Gastrocnemius medialis (tissue), 4 donors: ENCODE data around the gene MAML2. TPM values are rescaled to one million over a fixed set of nuclear protein-coding genes. Genes with fewer than 3 reads are reported as not detected.

ENCODE experiments used
- ATAC-seq, 2 donors: fragments of 150-250 bp; one replicate each; pipeline ENCODE4 v1.9.1; 2016
- DNase-seq, 2 donors: peaks; one replicate each; pipeline ENCODE4 v3.0.0-alpha.2; 2019
- H3K27ac ChIP-seq, 4 donors: fragments of 200-600 bp; sonication (generic); 1 replicate in 1 of 4; 2 replicates in 3 of 4; pipeline ENCODE4 v1.5.1; 2016 to 2018; ENCODE audit warnings: mild to moderate bottlenecking in 2 of 4, moderate library complexity in 1 of 4
- H3K27me3 ChIP-seq, 3 donors: fragments of 200-600 bp; sonication (generic) in 2 of 3; 1 replicate in 1 of 3; 2 replicates in 2 of 3; pipeline versions ENCODE4 v1.5.1 to v1.6.0; 2016 to 2019; ENCODE audit warnings: mild to moderate bottlenecking in 1 of 3, moderate library complexity in 1 of 3
- H3K36me3 ChIP-seq, 2 donors: fragments of 200-600 bp; sonication (generic) in 1 of 2; one replicate each; pipeline ENCODE4 v1.5.1; 2017 to 2018
- H3K4me1 ChIP-seq, 2 donors: fragments of 200-600 bp; sonication (generic) in 1 of 2; one replicate each; pipeline ENCODE4 v1.5.1; 2016 to 2017; ENCODE audit warnings: mild to moderate bottlenecking in 2 of 2
- H3K4me3 ChIP-seq, 4 donors: fragments of 200-600 bp; sonication (generic) in 3 of 4; 1 replicate in 1 of 4; 2 replicates in 3 of 4; pipeline ENCODE4 v1.5.1; 2016 to 2019; ENCODE audit warnings: mild to moderate bottlenecking in 2 of 4
- H3K9me3 ChIP-seq, 3 donors: fragments of 200-600 bp; sonication (generic) in 2 of 3; 1 replicate in 1 of 3; 2 replicates in 2 of 3; pipeline ENCODE4 v1.5.1; 2016 to 2019
- CTCF ChIP-seq, 5 experiments: fragments of 450-650 bp in 3 of 5; fragments of 200-600 bp in 2 of 5; sonication (generic) in 2 of 5; IDR thresholded peaks in 4 of 5; conservative IDR thresholded peaks in 1 of 5; 1 replicate in 4 of 5; 2 replicates in 1 of 5; pipeline ENCODE4 v1.5.1; 2016 to 2019; ENCODE audit warnings: antibody characterized with exemption in 5 of 5, mild to moderate bottlenecking in 3 of 5, moderate library complexity in 3 of 5
- POLR2A ChIP-seq, 2 donors: fragments of 450-650 bp; IDR thresholded peaks; one replicate each; pipeline ENCODE4 v1.6.1; 2017; ENCODE audit warnings: antibody characterized with exemption in 2 of 2, mild to moderate bottlenecking in 2 of 2, moderate library complexity in 2 of 2
- in situ Hi-C, 4 donors: fragments of 200-750 bp; cut with MboI; loops; one replicate each; pipeline versions ENCODE4 v1.15.0 to v1.8.0; 2017; ENCODE audit warnings: low sequenced_read_pairs in 4 of 4
- intact Hi-C: fragments of 100-400 bp; cut with DNase I; formaldehyde crosslinking; loops from one replicate; pipeline ENCODE4 v1.15.1; 2023; ENCODE audit warnings: low total_unique reads
- total RNA-seq, 4 donors: library from RNA; depleted of rRNA; stranded (reverse); fragments of >200 nt; gene quantifications; one replicate each; pipeline versions ENCODE4 v1.1.0 to v1.2.3, GENCODE V29; 2016

Gene MAML2
- total RNA-seq, 4 donors from 2014 or later = 4.1 to 6.3 (median 4.8) TPM

GRCh38 chr11:96180341-96180740 lies 162.7 kb downstream of the MAML2 start:
- no peaks in the 10 kb centered on the region for H3K27me3 ChIP-seq
- no peaks in the 10 kb centered on the region for H3K9me3 ChIP-seq
- no peak for DNase-seq
- no peak overlapping the region for H3K27ac ChIP-seq
- no peaks in the 10 kb centered on the region for H3K36me3 ChIP-seq
- no peaks in the 10 kb centered on the region for H3K4me1 ChIP-seq
- no peak overlapping the region for H3K4me3 ChIP-seq
- intact Hi-C loops = no loop called here
- in situ Hi-C loops = no loop called here
- TF ChIP-seq POLR2A (IDR thresholded peaks at IDR 0.05) (no peak), CTCF (IDR thresholded peaks at IDR 0.05 in 4 of 5, conservative IDR thresholded peaks at IDR 0.05 in 1 of 5) (no peak)
- no peak for ATAC-seq

GRCh38 chr11:96179905-96180304 lies 163.1 kb downstream of the MAML2 start:
- in situ Hi-C loops = no loop called here
- no peaks in the 10 kb centered on the region for H3K36me3 ChIP-seq
- H3K27ac ChIP-seq = no peak overlapping the region
- DNase-seq = no peak
- TF ChIP-seq POLR2A (IDR thresholded peaks at IDR 0.05) = no peak
- TF ChIP-seq CTCF (IDR thresholded peaks at IDR 0.05 in 4 of 5, conservative IDR thresholded peaks at IDR 0.05 in 1 of 5) = no peak
- no peaks in the 10 kb centered on the region for H3K27me3 ChIP-seq
- no peaks in the 10 kb centered on the region for H3K4me1 ChIP-seq
- ATAC-seq = no peak
- intact Hi-C loops = no loop called here
- no peaks in the 10 kb centered on the region for H3K9me3 ChIP-seq
- no peak overlapping the region for H3K4me3 ChIP-seq

- intact Hi-C loops = no loop called here
- no peak for DNase-seq
- Histone ChIP-seq H3K27me3 (no peaks in the 10 kb centered on the region), H3K27ac (no peak overlapping the region), H3K4me3 (no peak overlapping the region), H3K36me3 (no peaks in the 10 kb centered on the region), H3K4me1 (no peaks in the 10 kb centered on the region), H3K9me3 (no peaks in the 10 kb centered on the region)
- TF ChIP-seq CTCF (IDR thresholded peaks at IDR 0.05 in 4 of 5, conservative IDR thresholded peaks at IDR 0.05 in 1 of 5) (no peak), POLR2A (IDR thresholded peaks at IDR 0.05) (no peak)
- no peak for ATAC-seq
- in situ Hi-C loops = no loop called here
These were observed 164.1 kb downstream of the MAML2 start for GRCh38 chr11:96178887-96179279.

- no peaks in the 10 kb centered on the region for H3K27me3 ChIP-seq
- no peak overlapping the region for H3K4me3 ChIP-seq
- H3K9me3 ChIP-seq = no peaks in the 10 kb centered on the region
- DNase-seq = no peak
- intact Hi-C loops = no loop called here
- H3K36me3 ChIP-seq = no peaks in the 10 kb centered on the region
- no peak overlapping the region for H3K27ac ChIP-seq
- no peak for ATAC-seq
- in situ Hi-C loops = no loop called here
- TF ChIP-seq CTCF (IDR thresholded peaks at IDR 0.05 in 4 of 5, conservative IDR thresholded peaks at IDR 0.05 in 1 of 5) = no peak
- no peak for TF ChIP-seq POLR2A (IDR thresholded peaks at IDR 0.05)
- no peaks in the 10 kb centered on the region for H3K4me1 ChIP-seq
These were observed 164.7 kb downstream of the MAML2 start for GRCh38 chr11:96178049-96178886.
